SK-N-MC (cell line): ENCODE results near the gene DCAF17.

Source experiments
- EZH2 ChIP-seq: fragments of 200-600 bp; sonication (generic); IDR thresholded peaks from one replicate; pipeline ENCODE4 v1.6.1; 2017; ENCODE audit warnings: antibody characterized with exemption
- FOXP2 ChIP-seq: optimal IDR thresholded peaks from 2 replicates; pipeline ENCODE3; 2011; ENCODE audit warnings: mild to moderate bottlenecking, moderate library complexity; ENCODE audit not compliant: insufficient read depth; ENCODE audit errors: extremely low read length, control extremely low read depth
- POLR2AphosphoS5 ChIP-seq: IDR thresholded peaks from 2 replicates; pipeline ENCODE4 v1.6.1; 2012; ENCODE audit warnings: mild to moderate bottlenecking, low read depth, low read length, borderline replicate concordance

DNA sequence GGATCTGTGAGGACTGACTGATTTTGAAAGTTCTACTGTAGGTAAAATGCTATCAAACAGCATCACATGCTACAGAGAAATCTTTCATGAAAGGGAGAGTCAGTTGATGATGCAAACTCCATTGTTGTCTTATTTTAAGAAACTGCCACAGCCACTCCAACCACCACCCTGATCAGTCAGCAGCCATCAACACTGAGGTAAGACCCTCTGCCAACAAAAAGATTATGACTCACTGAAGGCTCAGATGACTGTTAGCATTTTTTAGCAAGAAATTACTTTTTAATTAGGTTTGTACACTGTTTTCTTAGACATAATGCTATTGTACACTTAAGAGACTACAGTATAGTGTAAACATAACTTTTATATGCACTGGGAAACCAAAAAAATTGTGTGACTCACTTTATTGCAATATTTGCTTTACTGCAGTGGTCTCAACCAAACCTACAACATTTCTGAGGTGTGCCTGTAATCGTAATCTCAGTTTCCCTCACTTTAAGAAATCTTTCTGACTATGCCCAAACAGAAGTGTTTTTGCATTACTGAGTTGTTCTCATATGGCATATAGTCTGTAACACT lies 43.0 kb upstream of the DCAF17 start:
- TF ChIP-seq EZH2 (no peak), POLR2AphosphoS5 (no peak), FOXP2 (no peak)
